Naive thymus-derived CD4-positive, alpha-beta T cell (primary cell): ENCODE measurements around the gene SCP2. TPM values are rescaled to one million over a fixed set of nuclear protein-coding genes. Genes with fewer than 3 reads are reported as not detected.

Source experiments
- ATAC-seq: fragments of 150-1000 bp; cut with Tn5 transposase; 2 replicates; pipeline ENCODE4 v1.10.0; 2021; ENCODE audit warnings: mild to moderate bottlenecking, moderate library complexity
- CTCF ChIA-PET: fragments of 350-600 bp; sonication (Branson Sonifier 250); formaldehyde crosslinking; loops from one replicate; lab custom pipeline; 2021; ENCODE audit warnings: antibody characterized with exemption; lab: Charles Lee
- POLR2A ChIA-PET: fragments of 350-600 bp; sonication (Branson Sonifier 250); formaldehyde crosslinking; loops from one replicate; lab custom pipeline; 2021; ENCODE audit warnings: antibody characterized with exemption, inconsistent platforms; lab: Charles Lee
- DNase-seq, 9 donors: peaks; one replicate each; pipeline versions ENCODE4 v3.0.0 to v3.0.0-alpha.2; 2020 to 2022; ENCODE audit warnings: mixed read lengths in 1 of 9
- H3K27ac ChIP-seq: one replicate; pipeline ENCODE4 v1.7.0; 2013; ENCODE audit warnings: mild to moderate bottlenecking, low read depth, low read length, moderate library complexity
- H3K27me3 ChIP-seq, 2 donors: one replicate each; pipeline ENCODE4 v1.7.0; 2013; ENCODE audit warnings: low read length in 2 of 2, mild to moderate bottlenecking in 2 of 2, moderate library complexity in 2 of 2; ENCODE audit not compliant: control insufficient read depth in 2 of 2, insufficient read depth in 2 of 2
- H3K36me3 ChIP-seq, 3 experiments: 1 replicate in 2 of 3; 2 replicates in 1 of 3; pipeline ENCODE4 v1.7.0; 2013; ENCODE audit warnings: low read length in 3 of 3, mild to moderate bottlenecking in 3 of 3, moderate library complexity in 1 of 3; ENCODE audit not compliant: insufficient read depth in 3 of 3, control insufficient read depth in 2 of 3
- H3K4me1 ChIP-seq, 2 donors: one replicate each; pipeline ENCODE4 v1.7.0; 2013; ENCODE audit warnings: low read length in 2 of 2, mild to moderate bottlenecking in 2 of 2, moderate library complexity in 1 of 2; ENCODE audit not compliant: control insufficient read depth in 2 of 2, insufficient read depth in 2 of 2
- H3K4me3 ChIP-seq: 2 replicates; pipeline ENCODE4 v1.7.0; 2013; ENCODE audit warnings: mild to moderate bottlenecking, low read length
- H3K9me3 ChIP-seq, 3 experiments: 1 replicate in 2 of 3; 2 replicates in 1 of 3; pipeline ENCODE4 v1.7.0; 2013; ENCODE audit warnings: low read length in 3 of 3; ENCODE audit not compliant: control insufficient read depth in 2 of 3
- H3K27ac Mint-ChIP-seq, 9 donors: one replicate each; pipeline ENCODE4 v1.8.0; 2020 to 2022; ENCODE audit warnings: mixed read lengths in 9 of 9, mild to moderate bottlenecking in 8 of 9, moderate library complexity in 5 of 9, inconsistent platforms in 2 of 9
- H3K27me3 Mint-ChIP-seq, 5 donors: one replicate each; pipeline ENCODE4 v1.8.0; 2021 to 2022; ENCODE audit warnings: mixed read lengths in 5 of 5, mild to moderate bottlenecking in 1 of 5
- H3K36me3 Mint-ChIP-seq, 5 donors: one replicate each; pipeline ENCODE4 v1.8.0; 2020 to 2022; ENCODE audit warnings: mixed read lengths in 5 of 5, mild to moderate bottlenecking in 3 of 5, inconsistent platforms in 1 of 5
- H3K4me1 Mint-ChIP-seq, 7 donors: one replicate each; pipeline ENCODE4 v1.8.0; 2020 to 2022; ENCODE audit warnings: mixed read lengths in 7 of 7, mild to moderate bottlenecking in 3 of 7, inconsistent platforms in 1 of 7
- H3K4me3 Mint-ChIP-seq, 10 donors: one replicate each; pipeline ENCODE4 v1.8.0; 2020 to 2022; ENCODE audit warnings: mild to moderate bottlenecking in 10 of 10, mixed read lengths in 10 of 10, moderate library complexity in 6 of 10, inconsistent platforms in 2 of 10
- H3K9me3 Mint-ChIP-seq, 11 donors: one replicate each; pipeline ENCODE4 v1.8.0; 2020 to 2022; ENCODE audit warnings: mixed read lengths in 11 of 11, mild to moderate bottlenecking in 4 of 11, inconsistent platforms in 1 of 11, moderate library complexity in 1 of 11
- intact Hi-C, 2 donors: fragments of 100-400 bp; cut with micrococcal nuclease; formaldehyde crosslinking; loops; one replicate each; pipeline ENCODE4 v1.15.1; 2023
- polyA plus RNA-seq, 2 donors: library from polyadenylated mRNA; unstranded; fragments of 300-500 nt; fragmentation: Illumina TruSeq; gene quantifications; one replicate each; pipeline ENCODE4 v1.2.3, GENCODE V29; 2021
- total RNA-seq, 6 experiments: library from RNA in 5 of 6; stranded (reverse) in 5 of 6; gene quantifications; 1 replicate in 5 of 6; 2 replicates in 1 of 6; pipeline ENCODE4 v1.2.3 and lab custom pipeline; 2021 to 2026

Gene SCP2
- total and polyA plus RNA-seq, 7 experiments from 2014 or later = 39.4 to 163 (median 69.6) TPM

- POLR2A ChIA-PET = interaction anchor here (0.6 kb wide), 1 partner anchor 1030 kb away, joined by 3 read pairs; no protein-coding TSS in a partner anchor
- Mint-ChIP-seq H3K4me3 (no peak overlapping the region), H3K36me3 (peaks cover 7 to 65% (median 33%) of the 10 kb centered on the region in 5 donors), H3K4me1 (peaks cover 0 to 12% (median 3%) of the 10 kb centered on the region in 7 donors), H3K27me3 (no peaks in the 10 kb centered on the region), H3K27ac (no peak overlapping the region), H3K9me3 (no peaks in the 10 kb centered on the region)
- CTCF ChIA-PET = no interaction called here
- intact Hi-C loops = no loop called here
- H3K27me3 ChIP-seq = no peaks in the 10 kb centered on the region
- H3K9me3 ChIP-seq = no peaks in the 10 kb centered on the region
- no peak overlapping the region for H3K4me3 ChIP-seq
- no peak overlapping the region for H3K27ac ChIP-seq
- peaks cover 6 to 50% (median 12%) of the 10 kb centered on the region in 3 experiments for H3K36me3 ChIP-seq
- DNase-seq = no peak
- no peak for ATAC-seq
- H3K4me1 ChIP-seq = no peaks in the 10 kb centered on the region
These were observed 122.0 kb downstream of the SCP2 start for GRCh38 chr1:53048960-53049573.

- ChIA-PET CTCF (no interaction called here), POLR2A (no interaction called here)
- no peak overlapping the region for H3K27ac ChIP-seq
- no peaks in the 10 kb centered on the region for H3K27me3 Mint-ChIP-seq
- no peaks in the 10 kb centered on the region for H3K4me1 ChIP-seq
- DNase-seq (no peak), ATAC-seq (no peak)
- no peak overlapping the region for H3K4me3 Mint-ChIP-seq
- intact Hi-C loops = no loop called here
- H3K4me1 Mint-ChIP-seq = peaks cover 0 to 12% (median 3%) of the 10 kb centered on the region in 7 donors
- no peak overlapping the region for H3K27ac Mint-ChIP-seq
- no peaks in the 10 kb centered on the region for H3K9me3 Mint-ChIP-seq
- H3K36me3 ChIP-seq = peaks cover 6 to 50% (median 12%) of the 10 kb centered on the region in 3 experiments
- H3K27me3 ChIP-seq = no peaks in the 10 kb centered on the region
- H3K36me3 Mint-ChIP-seq = peaks cover 8 to 68% (median 37%) of the 10 kb centered on the region in 5 donors
- H3K4me3 ChIP-seq = no peak overlapping the region
- no peaks in the 10 kb centered on the region for H3K9me3 ChIP-seq
These were observed 122.5 kb downstream of the SCP2 start for GRCh38 chr1:53049574-53049967.

GRCh38 chr1:53050310-53050709 is 123.2 kb downstream of the SCP2 start:
- Mint-ChIP-seq H3K27ac (no peak overlapping the region), H3K4me3 (no peak overlapping the region), H3K36me3 (peaks cover 8 to 67% (median 40%) of the 10 kb centered on the region in 5 donors), H3K27me3 (no peaks in the 10 kb centered on the region), H3K4me1 (peaks cover 0 to 12% (median 3%) of the 10 kb centered on the region in 7 donors), H3K9me3 (no peaks in the 10 kb centered on the region)
- ChIA-PET POLR2A (no interaction called here), CTCF (no interaction called here)
- intact Hi-C loops = no loop called here
- ATAC-seq (no peak), DNase-seq (no peak)
- Histone ChIP-seq H3K9me3 (no peaks in the 10 kb centered on the region), H3K4me3 (no peak overlapping the region), H3K36me3 (peaks cover 6 to 50% (median 12%) of the 10 kb centered on the region in 3 experiments), H3K27me3 (no peaks in the 10 kb centered on the region), H3K4me1 (no peaks in the 10 kb centered on the region), H3K27ac (no peak overlapping the region)

- peaks cover 0 to 11% (median 0%) of the 10 kb centered on the region in 7 donors for H3K4me1 Mint-ChIP-seq
- H3K27me3 Mint-ChIP-seq = no peaks in the 10 kb centered on the region
- H3K9me3 Mint-ChIP-seq = no peaks in the 10 kb centered on the region
- no peak overlapping the region for H3K27ac ChIP-seq
- CTCF ChIA-PET = no interaction called here
- intact Hi-C loops = no loop called here
- POLR2A ChIA-PET = no interaction called here
- no peak for DNase-seq
- H3K4me3 Mint-ChIP-seq = no peak overlapping the region
- H3K36me3 ChIP-seq = peaks cover 6 to 48% (median 12%) of the 10 kb centered on the region in 3 experiments
- H3K27ac Mint-ChIP-seq = no peak overlapping the region
- H3K9me3 ChIP-seq = no peaks in the 10 kb centered on the region
- H3K4me3 ChIP-seq = no peak overlapping the region
- no peaks in the 10 kb centered on the region for H3K4me1 ChIP-seq
- no peaks in the 10 kb centered on the region for H3K27me3 ChIP-seq
- H3K36me3 Mint-ChIP-seq = peaks cover 8 to 59% (median 40%) of the 10 kb centered on the region in 5 donors
- no peak for ATAC-seq
These were observed 124.6 kb downstream of the SCP2 start for GRCh38 chr1:53051676-53052075.

GRCh38 chr1:53057127-53057526 is 130.1 kb downstream of the SCP2 start:
- no peaks in the 10 kb centered on the region for H3K9me3 ChIP-seq
- no peaks in the 10 kb centered on the region for H3K9me3 Mint-ChIP-seq
- no peak overlapping the region for H3K27ac ChIP-seq
- H3K4me1 ChIP-seq = peaks cover 0 to under 1% of the 10 kb centered on the region in 2 donors
- H3K4me1 Mint-ChIP-seq = peaks cover 0 to 6% (median 3%) of the 10 kb centered on the region in 7 donors
- no peak overlapping the region for H3K4me3 Mint-ChIP-seq
- DNase-seq (no peak), ATAC-seq (no peak)
- H3K36me3 ChIP-seq = peaks cover 0 to 9% (median 0%) of the 10 kb centered on the region in 3 experiments
- H3K27me3 ChIP-seq = no peaks in the 10 kb centered on the region
- ChIA-PET CTCF (no interaction called here), POLR2A (interaction anchor here (0.7 kb wide), 1 partner anchor 80 kb away, joined by 3 read pairs; no protein-coding TSS in a partner anchor)
- H3K4me3 ChIP-seq = no peak overlapping the region
- H3K36me3 Mint-ChIP-seq = peaks cover 8 to 32% (median 25%) of the 10 kb centered on the region in 5 donors
- peaks cover 0 to 39% (median 12%) of the 10 kb centered on the region in 5 donors for H3K27me3 Mint-ChIP-seq
- no peak overlapping the region for H3K27ac Mint-ChIP-seq
- intact Hi-C loops = no loop called here

- DNase-seq (no peak), ATAC-seq (no peak)
- Mint-ChIP-seq H3K4me1 (peaks cover 0 to 17% (median 12%) of the 10 kb centered on the region in 7 donors), H3K27me3 (peaks cover 15 to 69% (median 34%) of the 10 kb centered on the region in 5 donors), H3K9me3 (no peaks in the 10 kb centered on the region), H3K36me3 (no peaks in the 10 kb centered on the region), H3K27ac (no peak overlapping the region), H3K4me3 (peak overlapping the region in 2 of 10 donors; percentile 33 to 60)
- H3K4me1 ChIP-seq = peaks cover 0 to 9% of the 10 kb centered on the region in 2 donors
- POLR2A ChIA-PET = no interaction called here
- intact Hi-C loops = no loop called here
- H3K36me3 ChIP-seq = no peaks in the 10 kb centered on the region
- CTCF ChIA-PET = no interaction called here
- H3K27me3 ChIP-seq = peaks cover 0 to 14% of the 10 kb centered on the region in 2 donors
- H3K4me3 ChIP-seq = no peak overlapping the region
- H3K9me3 ChIP-seq = no peaks in the 10 kb centered on the region
- H3K27ac ChIP-seq = no peak overlapping the region
These were observed 133.5 kb downstream of the SCP2 start for GRCh38 chr1:53060579-53060978.
